GM12874 (cell line): ENCODE data around the gene DCP1B.

Source experiments
- TF ChIP-seq, protein P1 (sequence below): IDR thresholded peaks from 2 replicates; pipeline ENCODE4 v1.5.1; 2011; ENCODE audit warnings: low read depth, mild to moderate bottlenecking, control low read depth, low read length, moderate library complexity; ENCODE audit not compliant: insufficient read depth

DCP1B gene

DNA sequence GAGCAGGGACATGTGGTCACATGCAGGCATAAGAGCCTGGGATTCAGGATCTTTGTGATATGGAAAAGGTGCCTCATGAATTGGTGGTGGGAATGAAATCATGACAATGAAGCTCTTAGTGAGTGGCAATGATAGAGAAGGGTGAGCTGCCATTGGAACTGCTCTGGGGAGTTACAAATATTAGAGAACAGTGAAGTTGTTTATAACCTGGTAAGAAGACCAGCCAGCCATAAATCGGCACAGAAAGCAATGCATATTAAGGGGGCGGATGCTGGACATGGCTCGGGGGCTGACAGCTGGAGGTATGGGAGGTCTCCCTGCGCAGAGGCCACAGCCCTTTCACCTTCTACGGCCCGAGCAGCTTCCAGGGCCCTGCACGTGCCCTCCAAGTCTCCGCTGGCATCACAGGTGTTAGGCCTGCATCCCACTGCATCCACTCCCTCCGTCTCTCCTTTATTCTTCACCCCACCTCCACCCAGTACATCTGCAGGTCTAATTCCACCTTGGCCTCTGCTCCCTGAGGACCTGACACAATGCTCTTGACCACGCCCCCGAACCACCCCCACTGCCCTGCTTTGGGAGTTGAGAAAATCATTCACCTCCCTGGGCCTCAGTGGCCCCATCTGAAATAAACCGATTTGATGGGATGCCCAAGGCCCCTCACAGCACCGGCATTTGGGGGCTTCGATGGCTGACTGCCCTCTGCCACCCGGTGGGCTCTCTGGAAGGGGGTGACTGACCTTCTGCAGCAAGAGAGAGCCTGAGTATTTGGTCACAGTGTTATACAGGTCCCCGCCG is 89.9 kb downstream of the DCP1B start:
- TF ChIP-seq, protein P1, sequence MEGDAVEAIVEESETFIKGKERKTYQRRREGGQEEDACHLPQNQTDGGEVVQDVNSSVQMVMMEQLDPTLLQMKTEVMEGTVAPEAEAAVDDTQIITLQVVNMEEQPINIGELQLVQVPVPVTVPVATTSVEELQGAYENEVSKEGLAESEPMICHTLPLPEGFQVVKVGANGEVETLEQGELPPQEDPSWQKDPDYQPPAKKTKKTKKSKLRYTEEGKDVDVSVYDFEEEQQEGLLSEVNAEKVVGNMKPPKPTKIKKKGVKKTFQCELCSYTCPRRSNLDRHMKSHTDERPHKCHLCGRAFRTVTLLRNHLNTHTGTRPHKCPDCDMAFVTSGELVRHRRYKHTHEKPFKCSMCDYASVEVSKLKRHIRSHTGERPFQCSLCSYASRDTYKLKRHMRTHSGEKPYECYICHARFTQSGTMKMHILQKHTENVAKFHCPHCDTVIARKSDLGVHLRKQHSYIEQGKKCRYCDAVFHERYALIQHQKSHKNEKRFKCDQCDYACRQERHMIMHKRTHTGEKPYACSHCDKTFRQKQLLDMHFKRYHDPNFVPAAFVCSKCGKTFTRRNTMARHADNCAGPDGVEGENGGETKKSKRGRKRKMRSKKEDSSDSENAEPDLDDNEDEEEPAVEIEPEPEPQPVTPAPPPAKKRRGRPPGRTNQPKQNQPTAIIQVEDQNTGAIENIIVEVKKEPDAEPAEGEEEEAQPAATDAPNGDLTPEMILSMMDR: no peak

DNA sequence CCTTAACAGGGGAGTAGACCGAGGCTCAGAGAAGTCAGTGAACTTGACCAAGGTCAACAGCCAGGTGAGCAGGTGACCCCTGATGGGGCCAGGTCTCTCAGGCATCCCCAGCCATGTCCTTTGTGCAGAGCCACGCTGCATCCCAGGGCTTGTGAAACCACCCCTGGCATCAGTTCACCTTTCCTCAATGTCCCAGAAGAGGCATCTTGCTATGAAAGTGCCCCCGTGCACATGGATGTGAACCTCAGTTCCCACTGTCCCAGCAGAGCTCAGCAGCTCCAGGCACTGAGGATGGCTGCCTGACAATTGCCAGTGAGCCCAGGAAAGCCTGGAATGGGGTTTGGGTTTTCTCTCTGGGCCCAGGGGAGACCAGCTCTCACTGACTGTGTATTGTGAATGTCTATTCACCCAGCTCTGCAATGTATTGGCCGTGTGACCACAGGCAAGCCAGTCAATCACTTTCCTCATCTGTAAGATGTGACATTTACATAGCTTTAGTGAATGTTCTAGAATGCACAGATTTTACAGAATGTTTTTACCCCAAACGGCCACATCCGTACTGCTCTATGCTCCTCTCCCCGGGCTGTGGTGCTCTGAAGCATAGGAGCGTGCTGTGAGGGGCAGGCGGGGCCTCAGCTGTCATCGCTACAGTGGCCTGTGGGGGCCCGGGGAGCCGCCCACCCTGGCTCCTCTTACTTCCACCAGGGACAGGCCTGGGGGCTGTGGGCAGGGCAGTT is 90.7 kb downstream of the DCP1B start:
- TF ChIP-seq, protein P1: no peak

DNA sequence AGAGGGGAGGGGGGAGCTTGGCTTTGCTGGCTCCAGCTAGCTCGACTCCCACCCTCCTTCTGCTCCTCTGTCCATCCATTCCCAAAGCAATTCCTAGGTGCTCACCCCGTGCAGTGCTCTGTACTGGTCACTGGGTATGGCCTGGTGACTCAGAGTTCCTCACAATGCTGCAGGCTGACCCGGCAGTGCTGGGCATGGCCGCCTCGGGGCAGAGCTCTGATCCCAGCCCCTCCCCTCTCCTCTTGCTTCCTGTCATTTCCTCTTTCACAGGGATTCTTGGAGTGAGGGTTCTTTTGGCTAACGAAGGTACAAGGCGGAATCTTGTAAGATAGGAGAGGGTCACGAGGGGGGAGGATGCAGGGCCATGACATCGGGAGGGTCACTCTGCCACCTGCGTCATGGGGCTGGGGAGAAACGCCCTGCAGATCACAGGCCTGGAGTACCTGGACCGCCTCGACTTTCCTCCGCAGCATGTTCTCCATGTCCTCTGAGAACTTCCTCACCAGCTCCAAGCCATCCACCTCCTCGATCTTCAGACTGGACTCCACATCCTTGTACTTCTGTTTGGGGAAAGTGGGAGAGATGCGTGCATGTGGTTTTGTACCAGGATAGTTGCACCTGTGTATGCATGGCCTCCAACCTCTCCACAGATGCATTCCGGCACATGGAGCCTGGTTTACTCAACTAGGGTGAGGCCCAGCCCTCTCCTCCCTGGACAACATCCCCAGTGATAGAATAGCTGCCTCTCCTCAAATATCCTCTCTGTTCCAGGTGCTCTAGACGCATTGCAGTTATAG is 91.5 kb downstream of the DCP1B start:
- TF ChIP-seq, protein P1: no peak

DNA sequence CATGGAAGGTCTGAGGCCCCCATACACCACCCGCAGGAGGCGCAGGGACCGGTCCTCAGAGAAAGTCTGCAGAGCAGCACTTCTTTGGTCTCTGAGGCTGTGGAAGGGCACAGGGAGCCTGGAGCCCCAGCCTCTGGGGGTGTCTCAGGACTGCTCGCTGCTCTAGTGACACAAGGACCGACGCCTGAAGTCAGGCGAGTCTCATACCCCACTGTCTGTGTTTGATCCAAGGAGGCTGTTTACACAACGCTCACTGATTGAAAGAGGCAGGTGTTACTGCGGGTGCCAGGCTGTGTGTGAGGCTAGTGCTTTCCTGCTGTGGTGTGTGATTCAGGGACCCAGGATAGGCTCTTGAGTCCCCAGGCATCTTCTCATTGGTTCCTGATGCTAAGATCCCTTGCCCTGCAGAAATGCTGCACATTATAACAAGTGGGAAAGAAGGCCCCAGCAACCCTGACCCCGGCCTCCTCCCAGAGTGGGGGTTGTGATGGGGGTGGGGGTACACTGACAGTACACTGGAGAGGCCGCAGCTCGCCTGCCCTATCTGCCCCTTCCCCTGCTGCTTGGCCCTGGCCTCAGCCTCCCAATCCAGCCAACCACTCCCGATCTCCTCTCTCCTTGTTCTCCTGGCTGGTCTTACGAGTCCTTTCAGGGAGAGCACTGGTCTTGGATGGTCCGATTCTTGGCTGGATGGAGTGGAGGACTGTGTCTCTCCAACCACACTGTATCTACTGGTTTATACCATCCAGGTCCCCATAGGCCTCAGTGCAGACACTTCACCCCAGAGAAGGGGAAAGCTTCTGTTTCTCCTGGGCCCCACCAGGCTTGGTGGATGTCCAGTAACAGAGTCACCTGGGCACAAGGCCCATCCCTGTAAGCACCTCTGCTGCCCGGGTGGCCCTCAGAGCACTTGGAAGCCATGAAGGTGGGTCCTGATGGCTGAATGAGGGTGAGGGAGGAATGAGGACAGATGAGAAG is 92.4 kb downstream of the DCP1B start:
- TF ChIP-seq, protein P1: no peak

DNA sequence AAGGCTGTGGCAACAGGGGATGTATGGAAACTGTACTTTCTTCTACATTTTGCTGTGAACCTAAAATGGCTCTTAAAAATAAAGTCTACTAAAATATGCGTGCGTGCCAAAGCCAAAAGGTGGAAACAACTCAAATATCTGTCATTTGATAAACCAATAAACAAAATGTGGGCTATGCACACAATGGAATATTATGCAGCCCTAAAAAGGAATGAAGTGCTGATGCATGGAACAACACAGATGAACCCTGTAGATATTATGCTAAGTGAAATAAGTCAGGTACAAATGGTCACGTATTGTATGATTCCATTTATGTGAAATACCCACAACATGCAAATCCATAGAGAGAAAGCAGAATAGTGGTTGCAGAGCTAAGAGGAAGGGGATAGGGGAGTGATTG is 93.8 kb downstream of the DCP1B start:
- TF ChIP-seq, protein P1: no peak

DNA sequence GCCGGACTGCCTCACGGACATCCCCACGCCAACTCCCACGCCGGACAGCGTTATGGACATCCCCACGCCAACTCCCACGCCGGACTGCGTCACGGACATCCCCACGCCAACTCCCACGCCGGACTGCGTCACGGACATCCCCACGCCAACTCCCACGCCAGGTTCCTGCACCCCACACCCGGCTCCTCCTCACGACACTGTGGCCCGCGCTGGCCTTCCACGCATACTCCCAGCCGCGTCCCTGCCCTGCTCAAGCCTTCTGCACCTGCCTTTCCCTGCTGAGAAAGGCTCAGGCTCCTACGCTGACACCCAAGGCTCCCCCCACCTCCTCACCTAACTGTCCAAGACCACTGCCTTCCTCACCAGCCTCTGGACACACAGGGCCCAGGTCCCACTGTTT is 95.5 kb downstream of the DCP1B start:
- TF ChIP-seq, protein P1: no peak
